Gastroesophageal sphincter (tissue), 3 donors: ENCODE measurements around the gene CALR3.

Experiments
- CTCF ChIP-seq, 4 experiments: fragments of 200-600 bp in 2 of 4; fragments of 450-650 bp in 2 of 4; sonication (generic) in 1 of 4; IDR thresholded peaks; one replicate each; pipeline ENCODE4 v1.5.1; 2017 to 2019; ENCODE audit warnings: antibody characterized with exemption in 4 of 4, mild to moderate bottlenecking in 2 of 4, moderate library complexity in 2 of 4
- EP300 ChIP-seq: sonication (generic); formaldehyde crosslinking; IDR thresholded peaks from one replicate; pipeline ENCODE4 v1.6.1; 2017; ENCODE audit warnings: antibody characterized with exemption, mild to moderate bottlenecking
- POLR2A ChIP-seq, 2 donors: fragments of 450-650 bp; IDR thresholded peaks; one replicate each; pipeline ENCODE4 v1.6.1; 2017; ENCODE audit warnings: antibody characterized with exemption in 2 of 2, mild to moderate bottlenecking in 2 of 2, moderate library complexity in 1 of 2
- POLR2AphosphoS5 ChIP-seq: sonication (generic); formaldehyde crosslinking; IDR thresholded peaks from one replicate; pipeline ENCODE4 v1.6.1; 2017; ENCODE audit warnings: antibody characterized with exemption

GRCh38 chr19:16435238-16435917, 60.6 kb downstream of the CALR3 start:
- TF ChIP-seq POLR2A (IDR thresholded peaks at IDR 0.05) (no peak), CTCF (IDR thresholded peaks at IDR 0.05) (no peak), EP300 (no peak), POLR2AphosphoS5 (peak; percentile 54)
